ENCODE measurements around the gene RBAK. TPM values are rescaled to one million over a fixed set of nuclear protein-coding genes. Genes with fewer than 3 reads are reported as not detected.
"Not testable (repeated sequence)": the region's sequence is repeated elsewhere in the genome, so short reads cannot be mapped to it uniquely, and the experiment has no call there.

RBAK gene
- total and polyA plus RNA-seq, 8 donors = 2.1 to 27.5 (median 9.0) TPM

DNA sequence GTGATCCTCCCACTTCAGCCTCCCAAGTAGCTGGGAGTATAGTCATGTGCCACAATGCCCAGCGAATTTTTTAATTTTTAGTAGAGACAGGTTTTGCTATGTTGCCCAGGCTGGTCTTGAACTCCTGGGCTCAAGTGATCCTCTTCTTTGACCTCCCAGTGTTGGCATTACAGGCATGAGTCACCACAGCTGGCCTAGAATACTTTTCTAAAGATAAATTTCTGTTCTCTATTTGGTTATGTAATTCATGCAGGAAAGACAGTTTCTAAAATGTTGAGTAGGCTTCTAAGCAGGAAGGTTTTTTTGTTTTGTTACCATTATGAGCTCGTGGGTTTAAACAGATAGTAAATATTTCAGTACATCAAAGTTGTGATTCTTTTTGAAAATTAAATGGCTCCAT lies 5.0 kb downstream of the RBAK start:
- no peak for TF ChIP-seq POLR2AphosphoS5 (IDR thresholded peaks at IDR 0.05)
- TF ChIP-seq POLR2A (IDR thresholded peaks at IDR 0.05) = no peak
- TF ChIP-seq, protein P1, sequence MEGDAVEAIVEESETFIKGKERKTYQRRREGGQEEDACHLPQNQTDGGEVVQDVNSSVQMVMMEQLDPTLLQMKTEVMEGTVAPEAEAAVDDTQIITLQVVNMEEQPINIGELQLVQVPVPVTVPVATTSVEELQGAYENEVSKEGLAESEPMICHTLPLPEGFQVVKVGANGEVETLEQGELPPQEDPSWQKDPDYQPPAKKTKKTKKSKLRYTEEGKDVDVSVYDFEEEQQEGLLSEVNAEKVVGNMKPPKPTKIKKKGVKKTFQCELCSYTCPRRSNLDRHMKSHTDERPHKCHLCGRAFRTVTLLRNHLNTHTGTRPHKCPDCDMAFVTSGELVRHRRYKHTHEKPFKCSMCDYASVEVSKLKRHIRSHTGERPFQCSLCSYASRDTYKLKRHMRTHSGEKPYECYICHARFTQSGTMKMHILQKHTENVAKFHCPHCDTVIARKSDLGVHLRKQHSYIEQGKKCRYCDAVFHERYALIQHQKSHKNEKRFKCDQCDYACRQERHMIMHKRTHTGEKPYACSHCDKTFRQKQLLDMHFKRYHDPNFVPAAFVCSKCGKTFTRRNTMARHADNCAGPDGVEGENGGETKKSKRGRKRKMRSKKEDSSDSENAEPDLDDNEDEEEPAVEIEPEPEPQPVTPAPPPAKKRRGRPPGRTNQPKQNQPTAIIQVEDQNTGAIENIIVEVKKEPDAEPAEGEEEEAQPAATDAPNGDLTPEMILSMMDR (IDR thresholded peaks at IDR 0.05) = no peak
- TF ChIP-seq EP300 (IDR thresholded peaks at IDR 0.05) = no peak
- intact Hi-C loops (cut with DNase I; ENCODE audit: low total_unique reads) = no loop called here
- peaks cover 24 to 78% (median 72%) of the 10 kb centered on the region in 4 donors for H3K36me3 ChIP-seq
- whole genome bisulfite sequencing, 5 donors = 89 to 98% (median 94%) methylated on average over 2 of the region's 2 CpGs
- H3K27me3 ChIP-seq = no peaks in the 10 kb centered on the region
- no peak overlapping the region for H3K27ac ChIP-seq
- H3K4me1 ChIP-seq = peaks cover 0 to 8% (median 6%) of the 10 kb centered on the region in 4 donors
- peaks cover 0 to 45% (median 27%) of the 10 kb centered on the region in 4 donors for H3K9me3 ChIP-seq
- no peak for DNase-seq
- H3K4me3 ChIP-seq = no peak overlapping the region

DNA sequence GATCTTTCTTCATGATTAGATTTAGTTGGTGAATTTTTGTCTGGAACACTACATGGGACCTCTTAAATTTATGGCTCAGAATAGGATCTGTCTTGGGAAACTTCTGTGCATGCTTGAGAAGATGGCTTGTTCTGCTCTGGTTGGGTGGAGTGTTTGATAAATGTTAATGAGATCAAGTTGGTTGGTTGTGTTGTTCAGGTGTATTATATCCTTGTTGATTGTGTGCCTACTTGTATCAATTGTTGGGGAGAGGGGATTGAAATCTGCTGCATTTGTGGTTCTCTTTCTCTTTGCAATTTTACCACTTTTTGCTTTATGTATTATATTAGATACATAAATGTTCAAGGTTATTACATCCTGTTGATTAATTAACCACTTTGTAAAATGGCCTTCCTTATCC lies 6.1 kb downstream of the RBAK start:
- H3K27me3 ChIP-seq; H3K4me3 ChIP-seq; DNase-seq; H3K27ac ChIP-seq; H3K4me1 ChIP-seq; intact Hi-C loops (cut with DNase I; ENCODE audit: low total_unique reads): not testable (repeated sequence)
- H3K36me3 ChIP-seq = peaks cover 24 to 88% (median 83%) of the 10 kb centered on the region in 4 donors
- H3K9me3 ChIP-seq = peaks cover 0 to 55% (median 27%) of the 10 kb centered on the region in 4 donors

DNA sequence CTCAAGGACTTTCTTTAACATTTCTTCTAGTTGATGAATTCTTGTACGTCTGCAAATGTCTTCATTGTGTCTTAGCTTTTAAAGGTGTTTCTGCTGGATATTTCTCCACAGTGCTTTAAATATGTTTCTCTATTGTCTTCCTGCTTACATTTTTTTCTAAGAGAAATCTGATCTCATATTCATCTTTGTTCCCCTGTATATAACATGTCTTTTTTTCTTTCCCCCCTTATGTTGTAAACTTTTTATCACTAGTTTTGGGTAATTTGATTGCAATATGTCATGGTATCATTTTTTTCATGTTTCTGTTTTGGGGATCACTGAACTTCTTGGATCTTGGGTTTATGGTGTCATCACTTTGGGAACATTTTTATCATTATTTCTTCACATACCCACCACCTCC lies 7.5 kb downstream of the RBAK start:
- 88 to 100% (median 94%) methylated on average over 1 of the region's 1 CpG for WGBS, 5 donors
- Histone ChIP-seq H3K27ac (no peak overlapping the region), H3K4me1 (no peaks in the 10 kb centered on the region), H3K27me3 (no peaks in the 10 kb centered on the region), H3K4me3 (no peak overlapping the region), H3K9me3 (peaks cover 0 to 66% (median 30%) of the 10 kb centered on the region in 4 donors), H3K36me3 (peaks cover 35 to 100% (median 96%) of the 10 kb centered on the region in 4 donors)
- intact Hi-C loops (cut with DNase I; ENCODE audit: low total_unique reads) = no loop called here
- DNase-seq = no peak
- no peak for TF ChIP-seq EP300 (IDR thresholded peaks at IDR 0.05)

DNA sequence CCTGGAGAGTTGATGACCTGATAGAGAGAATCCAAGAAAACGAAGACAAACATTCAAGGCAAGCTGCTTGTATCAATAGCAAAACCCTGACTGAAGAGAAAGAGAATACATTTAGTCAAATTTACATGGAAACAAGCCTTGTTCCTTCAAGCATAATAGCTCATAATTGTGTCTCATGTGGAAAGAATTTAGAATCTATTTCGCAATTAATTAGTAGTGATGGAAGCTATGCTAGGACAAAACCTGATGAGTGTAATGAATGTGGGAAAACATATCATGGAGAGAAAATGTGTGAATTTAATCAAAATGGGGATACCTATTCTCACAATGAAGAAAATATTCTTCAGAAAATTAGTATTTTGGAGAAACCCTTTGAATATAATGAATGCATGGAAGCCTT lies 18.0 kb downstream of the RBAK start:
- H3K36me3 ChIP-seq = peaks cover 62 to 95% (median 71%) of the 10 kb centered on the region in 4 donors
- intact Hi-C loops (cut with DNase I; ENCODE audit: low total_unique reads) = no loop called here

DNA sequence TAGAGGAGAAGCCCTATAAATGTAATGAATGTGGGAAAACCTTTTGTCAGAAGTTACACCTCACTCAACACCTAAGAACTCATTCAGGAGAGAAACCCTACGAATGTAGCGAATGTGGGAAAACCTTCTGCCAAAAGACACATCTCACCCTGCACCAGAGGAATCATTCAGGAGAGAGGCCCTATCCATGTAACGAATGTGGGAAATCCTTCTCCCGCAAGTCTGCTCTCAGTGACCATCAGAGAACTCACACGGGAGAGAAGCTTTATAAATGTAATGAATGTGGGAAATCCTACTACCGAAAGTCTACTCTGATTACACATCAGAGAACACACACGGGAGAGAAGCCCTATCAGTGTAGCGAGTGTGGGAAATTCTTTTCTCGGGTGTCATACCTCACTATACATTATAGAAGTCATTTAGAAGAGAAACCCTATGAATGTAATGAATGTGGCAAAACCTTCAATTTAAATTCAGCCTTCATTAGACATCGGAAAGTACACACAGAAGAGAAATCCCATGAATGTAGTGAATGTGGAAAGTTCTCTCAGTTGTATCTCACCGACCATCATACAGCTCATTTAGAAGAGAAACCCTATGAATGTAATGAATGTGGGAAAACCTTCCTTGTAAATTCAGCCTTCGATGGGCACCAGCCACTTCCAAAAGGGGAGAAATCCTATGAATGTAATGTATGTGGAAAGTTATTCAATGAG lies 18.9 kb downstream of the RBAK start:
- 79 to 98% (median 97%) methylated on average over 12 of the region's 12 CpGs for WGBS, 5 donors

More for the DNA sequence above, 18.0 kb downstream of the RBAK start:
- Histone ChIP-seq H3K4me1 (no peaks in the 10 kb centered on the region), H3K9me3 (peaks cover 77 to 100% (median 96%) of the 10 kb centered on the region in 4 donors), H3K27ac (no peak overlapping the region), H3K4me3 (no peak overlapping the region), H3K27me3 (no peaks in the 10 kb centered on the region)
- TF ChIP-seq EP300 (IDR thresholded peaks at IDR 0.05) (no peak), POLR2AphosphoS5 (IDR thresholded peaks at IDR 0.05) (no peak)
- TF ChIP-seq, protein P1 (IDR thresholded peaks at IDR 0.05) = no peak
- DNase-seq = no peak
- 94 to 99% (median 97%) methylated on average over 2 of the region's 2 CpGs for WGBS, 5 donors

More for the DNA sequence above, 18.9 kb downstream of the RBAK start:
- no peaks in the 10 kb centered on the region for H3K27me3 ChIP-seq
- no peak overlapping the region for H3K4me3 ChIP-seq
- no peaks in the 10 kb centered on the region for H3K4me1 ChIP-seq
- H3K9me3 ChIP-seq = peaks cover 81 to 100% (median 94%) of the 10 kb centered on the region in 4 donors
- TF ChIP-seq POLR2AphosphoS5 (IDR thresholded peaks at IDR 0.05) (no peak), POLR2A (IDR thresholded peaks at IDR 0.05) (no peak), EP300 (IDR thresholded peaks at IDR 0.05) (no peak)
- TF ChIP-seq, protein P1 (IDR thresholded peaks at IDR 0.05) = no peak
- peaks cover 54 to 90% (median 62%) of the 10 kb centered on the region in 4 donors for H3K36me3 ChIP-seq
- intact Hi-C loops (cut with DNase I; ENCODE audit: low total_unique reads) = no loop called here
- DNase-seq = no peak
- H3K27ac ChIP-seq = no peak overlapping the region

Data from stomach (tissue), 9 donors.